Immature natural killer cell (primary cell): ENCODE results near the gene ITIH2. TPM values are rescaled to one million over a fixed set of nuclear protein-coding genes. Genes with fewer than 3 reads are reported as not detected.
"Not testable (repeated sequence)": the region's sequence is repeated elsewhere in the genome, so short reads cannot be mapped to it uniquely, and the experiment has no call there.

Experiments used
- DNase-seq, 3 donors: peaks; one replicate each; pipeline ENCODE4 v3.0.0; 2022; ENCODE audit warnings: mixed read lengths in 1 of 3
- H3K27ac Mint-ChIP-seq, 6 donors: one replicate each; pipeline ENCODE4 v1.8.0; 2020; ENCODE audit warnings: mixed read lengths in 6 of 6, mild to moderate bottlenecking in 5 of 6, inconsistent platforms in 4 of 6, moderate library complexity in 3 of 6
- H3K27me3 Mint-ChIP-seq, 3 donors: one replicate each; pipeline ENCODE4 v1.8.0; 2020 to 2021; ENCODE audit warnings: low read depth in 3 of 3, mild to moderate bottlenecking in 3 of 3, mixed read lengths in 3 of 3, moderate library complexity in 3 of 3, inconsistent platforms in 1 of 3
- H3K36me3 Mint-ChIP-seq, 3 donors: one replicate each; pipeline ENCODE4 v1.8.0; 2020; ENCODE audit warnings: mixed read lengths in 3 of 3, inconsistent platforms in 2 of 3, mild to moderate bottlenecking in 2 of 3
- H3K4me1 Mint-ChIP-seq, 2 donors: one replicate each; pipeline ENCODE4 v1.8.0; 2020; ENCODE audit warnings: inconsistent platforms in 2 of 2, mild to moderate bottlenecking in 2 of 2, mixed read lengths in 2 of 2, moderate library complexity in 1 of 2
- H3K4me3 Mint-ChIP-seq, 5 donors: one replicate each; pipeline ENCODE4 v1.8.0; 2020; ENCODE audit warnings: mild to moderate bottlenecking in 5 of 5, mixed read lengths in 5 of 5, inconsistent platforms in 3 of 5, moderate library complexity in 3 of 5
- H3K9me3 Mint-ChIP-seq, 6 donors: one replicate each; pipeline ENCODE4 v1.8.0; 2020; ENCODE audit warnings: mild to moderate bottlenecking in 6 of 6, mixed read lengths in 6 of 6, inconsistent platforms in 4 of 6, moderate library complexity in 3 of 6
- polyA plus RNA-seq, 3 donors: library from polyadenylated mRNA; unstranded; fragments of 300-500 nt; fragmentation: Illumina TruSeq; gene quantifications; one replicate each; pipeline ENCODE4 v1.2.3, GENCODE V29; 2021

The ITIH2 gene
- polyA plus RNA-seq, 3 donors from 2014 or later, result 0.13 TPM; not detected in 2

- H3K36me3 Mint-ChIP-seq, result no peaks in the 10 kb centered on the region
- H3K4me3 Mint-ChIP-seq, result no peak overlapping the region
- no peaks in the 10 kb centered on the region for H3K9me3 Mint-ChIP-seq
- H3K27me3 Mint-ChIP-seq, result peaks cover 1 to 4% (median 3%) of the 10 kb centered on the region in 3 donors
- no peak for DNase-seq
- H3K4me1 Mint-ChIP-seq, result no peaks in the 10 kb centered on the region
- no peak overlapping the region for H3K27ac Mint-ChIP-seq
These were observed 35.7 kb downstream of the ITIH2 start for GRCh38 chr10:7738536-7739407.

GRCh38 chr10:7744307-7744706, 41.2 kb downstream of the ITIH2 start:
- H3K9me3 Mint-ChIP-seq, result no peaks in the 10 kb centered on the region
- H3K27me3 Mint-ChIP-seq, result peaks cover 0 to 4% (median 0%) of the 10 kb centered on the region in 3 donors
- peaks cover 0 to 3% (median 3%) of the 10 kb centered on the region in 3 donors for H3K36me3 Mint-ChIP-seq
- no peak for DNase-seq
- H3K4me3 Mint-ChIP-seq, result no peak overlapping the region
- H3K27ac Mint-ChIP-seq, result no peak overlapping the region
- H3K4me1 Mint-ChIP-seq, result no peaks in the 10 kb centered on the region

GRCh38 chr10:7748637-7749036, 45.5 kb downstream of the ITIH2 start:
- peaks cover 10 to 31% (median 15%) of the 10 kb centered on the region in 3 donors for H3K36me3 Mint-ChIP-seq
- not testable (repeated sequence) for H3K4me3 Mint-ChIP-seq, H3K27ac Mint-ChIP-seq, H3K9me3 Mint-ChIP-seq, DNase-seq, H3K27me3 Mint-ChIP-seq, H3K4me1 Mint-ChIP-seq

GRCh38 chr10:7750222-7750621, 47.1 kb downstream of the ITIH2 start:
- Mint-ChIP-seq H3K9me3 (no peaks in the 10 kb centered on the region), H3K4me1 (no peaks in the 10 kb centered on the region), H3K36me3 (peaks cover 12 to 36% (median 19%) of the 10 kb centered on the region in 3 donors), H3K27me3 (peaks cover 0 to 4% (median 3%) of the 10 kb centered on the region in 3 donors), H3K4me3 (no peak overlapping the region), H3K27ac (no peak overlapping the region)
- no peak for DNase-seq

GRCh38 chr10:7752251-7752650, 49.1 kb downstream of the ITIH2 start:
- H3K9me3 Mint-ChIP-seq, result no peaks in the 10 kb centered on the region
- H3K27me3 Mint-ChIP-seq, result peaks cover 0 to 3% (median 2%) of the 10 kb centered on the region in 3 donors
- no peaks in the 10 kb centered on the region for H3K4me1 Mint-ChIP-seq
- no peak overlapping the region for H3K4me3 Mint-ChIP-seq
- DNase-seq, result no peak
- peak overlapping the region in 1 of 6 donors; percentile 8 for H3K27ac Mint-ChIP-seq
- H3K36me3 Mint-ChIP-seq, result peaks cover 14 to 47% (median 22%) of the 10 kb centered on the region in 3 donors

- Mint-ChIP-seq H3K36me3 (peaks cover 23 to 56% (median 33%) of the 10 kb centered on the region in 3 donors), H3K4me3 (no peak overlapping the region), H3K27me3 (peaks cover 0 to 2% (median 1%) of the 10 kb centered on the region in 3 donors), H3K9me3 (no peaks in the 10 kb centered on the region), H3K27ac (no peak overlapping the region), H3K4me1 (no peaks in the 10 kb centered on the region)
- no peak for DNase-seq
These were observed 52.0 kb downstream of the ITIH2 start for GRCh38 chr10:7755103-7755502.

- DNase-seq, result peak in 1 of 3 donors; percentile 3
- no peak overlapping the region for H3K27ac Mint-ChIP-seq
These were observed 53.4 kb downstream of the ITIH2 start for GRCh38 chr10:7756360-7756992.

GRCh38 chr10:7763929-7764328, 60.8 kb downstream of the ITIH2 start:
- H3K4me1 Mint-ChIP-seq, result peaks cover 0 to 2% of the 10 kb centered on the region in 2 donors
- H3K27me3 Mint-ChIP-seq, result no peaks in the 10 kb centered on the region
- H3K9me3 Mint-ChIP-seq, result no peaks in the 10 kb centered on the region
- DNase-seq, result no peak
- peak overlapping the region in 1 of 6 donors; percentile 16 for H3K27ac Mint-ChIP-seq
- no peak overlapping the region for H3K4me3 Mint-ChIP-seq
- peaks cover 36 to 50% (median 48%) of the 10 kb centered on the region in 3 donors for H3K36me3 Mint-ChIP-seq

More at GRCh38 chr10:7756360-7756992, 53.4 kb downstream of the ITIH2 start:
- Mint-ChIP-seq H3K9me3 (no peaks in the 10 kb centered on the region), H3K4me3 (no peak overlapping the region), H3K4me1 (no peaks in the 10 kb centered on the region), H3K27me3 (peaks cover 0 to 2% (median 0%) of the 10 kb centered on the region in 3 donors), H3K36me3 (peaks cover 33 to 53% (median 40%) of the 10 kb centered on the region in 3 donors)

- H3K27ac Mint-ChIP-seq, result no peak overlapping the region
- H3K27me3 Mint-ChIP-seq, result no peaks in the 10 kb centered on the region
- H3K4me1 Mint-ChIP-seq, result peaks cover 0 to 2% of the 10 kb centered on the region in 2 donors
- peaks cover 36 to 56% (median 38%) of the 10 kb centered on the region in 3 donors for H3K36me3 Mint-ChIP-seq
- no peak for DNase-seq
- no peak overlapping the region for H3K4me3 Mint-ChIP-seq
- no peaks in the 10 kb centered on the region for H3K9me3 Mint-ChIP-seq
These were observed 63.1 kb downstream of the ITIH2 start for GRCh38 chr10:7766241-7766640.

GRCh38 chr10:7767209-7767608, 64.1 kb downstream of the ITIH2 start:
- H3K36me3 Mint-ChIP-seq, result peaks cover 34 to 58% (median 36%) of the 10 kb centered on the region in 3 donors

GRCh38 chr10:7768417-7768816, 65.3 kb downstream of the ITIH2 start:
- Mint-ChIP-seq H3K27me3 (no peaks in the 10 kb centered on the region), H3K4me1 (peaks cover 0 to 2% of the 10 kb centered on the region in 2 donors), H3K9me3 (no peaks in the 10 kb centered on the region), H3K4me3 (no peak overlapping the region), H3K36me3 (peaks cover 30 to 57% (median 35%) of the 10 kb centered on the region in 3 donors), H3K27ac (peak overlapping the region in 1 of 6 donors; percentile 34)
- DNase-seq, result no peak

More at GRCh38 chr10:7767209-7767608, 64.1 kb downstream of the ITIH2 start:
- H3K27ac Mint-ChIP-seq, result no peak overlapping the region
- H3K9me3 Mint-ChIP-seq, result no peaks in the 10 kb centered on the region
- no peak overlapping the region for H3K4me3 Mint-ChIP-seq
- DNase-seq, result no peak
- H3K4me1 Mint-ChIP-seq, result peaks cover 0 to 2% of the 10 kb centered on the region in 2 donors
- no peaks in the 10 kb centered on the region for H3K27me3 Mint-ChIP-seq

- Mint-ChIP-seq H3K36me3 (peaks cover 22 to 46% (median 35%) of the 10 kb centered on the region in 3 donors), H3K27me3 (no peaks in the 10 kb centered on the region), H3K4me3 (no peak overlapping the region), H3K4me1 (no peaks in the 10 kb centered on the region), H3K27ac (peak overlapping the region in 1 of 6 donors; percentile 15), H3K9me3 (no peaks in the 10 kb centered on the region)
- no peak for DNase-seq
These were observed 71.0 kb downstream of the ITIH2 start for GRCh38 chr10:7773845-7774801.

GRCh38 chr10:7776777-7777176, 73.7 kb downstream of the ITIH2 start:
- Mint-ChIP-seq H3K27me3 (no peaks in the 10 kb centered on the region), H3K27ac (no peak overlapping the region), H3K36me3 (peaks cover 23 to 47% (median 38%) of the 10 kb centered on the region in 3 donors), H3K4me3 (no peak overlapping the region), H3K9me3 (no peaks in the 10 kb centered on the region), H3K4me1 (peaks cover 3 to 12% of the 10 kb centered on the region in 2 donors)
- DNase-seq, result no peak
